Measurements from ENCODE around the gene ODF2. TPM values are rescaled to one million over a fixed set of nuclear protein-coding genes. Genes with fewer than 3 reads are reported as not detected.

ODF2 gene
- total RNA-seq, 1 experiment from 2014 or later, result 46.8 TPM

DNA sequence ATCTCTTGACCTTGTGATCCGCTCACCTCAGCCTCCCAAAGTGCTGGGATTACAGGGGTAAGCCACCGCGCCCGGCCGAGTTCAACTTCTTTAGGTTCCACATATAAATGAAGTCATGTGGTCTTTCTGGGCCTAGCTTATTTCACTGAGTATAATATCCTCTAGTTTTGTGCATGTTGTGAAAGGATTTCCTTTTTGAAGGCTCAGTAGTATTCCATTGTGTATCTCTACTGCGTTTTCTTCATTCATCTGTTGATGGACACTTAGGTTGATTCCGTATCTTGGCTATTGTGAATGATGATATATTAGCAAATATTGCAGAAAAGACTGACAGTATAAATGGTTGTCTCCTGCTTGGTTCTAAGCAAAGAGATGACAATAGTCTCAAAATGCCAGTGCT is 20.1 kb downstream of the ODF2 start:
- no peak overlapping the region for H3K27ac ChIP-seq (ENCODE audit: low read depth, low read length)
- H3K27me3 ChIP-seq (ENCODE audit: insufficient read depth, low read length), result no peaks in the 10 kb centered on the region
- no peak overlapping the region for H2AFZ ChIP-seq (ENCODE audit: low read depth, low read length, poor library complexity, severe bottlenecking)
- TF ChIP-seq ELF1 (IDR thresholded peaks at IDR 0.05; ENCODE audit: borderline replicate concordance, low read depth) (no peak), RAD21 (IDR thresholded peaks at IDR 0.05; ENCODE audit: low read depth) (no peak)
- RAD21 ChIA-PET (ENCODE audit: low non-redundant PET in 1 of 2, low total read pairs in 2 of 2, uncharacterized antibody in 2 of 2, unreplicated experiment in 2 of 2), result no interaction called here
- ATAC-seq (no peak), DNase-seq (ENCODE audit: low read depth, low spot score) (no peak)
- POLR2A ChIA-PET, result no interaction called here
- no peaks in the 10 kb centered on the region for H3K79me2 ChIP-seq (ENCODE audit: insufficient read depth, low read length)
- no peak overlapping the region for H3K9ac ChIP-seq (ENCODE audit: low read length)
- no peaks in the 10 kb centered on the region for H3K4me1 ChIP-seq (ENCODE audit: control insufficient read depth in 1 of 2, insufficient read depth in 2 of 2, low read length in 2 of 2)
- no peaks in the 10 kb centered on the region for H4K20me1 ChIP-seq (ENCODE audit: insufficient read depth)
- H3K9me3 ChIP-seq (ENCODE audit: control insufficient read depth in 1 of 2, insufficient read depth in 1 of 2, low read depth in 1 of 2, low read length in 2 of 2), result no peaks in the 10 kb centered on the region
- H3K4me3 ChIP-seq (replicated peaks in 1 of 2; ENCODE audit: low read depth in 1 of 2, low read length in 2 of 2), result no peak overlapping the region
- H3K9me2 ChIP-seq (ENCODE audit: insufficient read depth), result no peaks in the 10 kb centered on the region
- H3K4me2 ChIP-seq (ENCODE audit: low read length), result no peak overlapping the region
- peaks cover 22 to 23% of the 10 kb centered on the region in 2 experiments for H3K36me3 ChIP-seq (ENCODE audit: control insufficient read depth in 1 of 2, insufficient read depth in 2 of 2, low read length in 2 of 2)
- CTCF ChIA-PET, result no interaction called here
- BruUV-seq (replicated peaks), result no TSS peak
- intact Hi-C loops (cut with micrococcal nuclease), result no loop called here

GRCh38 chr9:128479262-128479661 is 23.5 kb downstream of the ODF2 start:
- POLR2A ChIA-PET, result no interaction called here
- TF ChIP-seq POLR2A (IDR thresholded peaks at IDR 0.05; ENCODE audit: borderline replicate concordance, extremely low read depth, insufficient read depth, insufficient read length), result no peak
- TF ChIP-seq YY1 (IDR thresholded peaks at IDR 0.05; ENCODE audit: extremely low read depth, insufficient replicate concordance, low read depth, low read length), result no peak
- TF ChIP-seq EZH2 (IDR thresholded peaks at IDR 0.05), result no peak
- no peak for TF ChIP-seq JUND (IDR thresholded peaks at IDR 0.05)
- TF ChIP-seq SP1 (IDR thresholded peaks at IDR 0.05; ENCODE audit: low read depth), result no peak
- TF ChIP-seq, protein P1, sequence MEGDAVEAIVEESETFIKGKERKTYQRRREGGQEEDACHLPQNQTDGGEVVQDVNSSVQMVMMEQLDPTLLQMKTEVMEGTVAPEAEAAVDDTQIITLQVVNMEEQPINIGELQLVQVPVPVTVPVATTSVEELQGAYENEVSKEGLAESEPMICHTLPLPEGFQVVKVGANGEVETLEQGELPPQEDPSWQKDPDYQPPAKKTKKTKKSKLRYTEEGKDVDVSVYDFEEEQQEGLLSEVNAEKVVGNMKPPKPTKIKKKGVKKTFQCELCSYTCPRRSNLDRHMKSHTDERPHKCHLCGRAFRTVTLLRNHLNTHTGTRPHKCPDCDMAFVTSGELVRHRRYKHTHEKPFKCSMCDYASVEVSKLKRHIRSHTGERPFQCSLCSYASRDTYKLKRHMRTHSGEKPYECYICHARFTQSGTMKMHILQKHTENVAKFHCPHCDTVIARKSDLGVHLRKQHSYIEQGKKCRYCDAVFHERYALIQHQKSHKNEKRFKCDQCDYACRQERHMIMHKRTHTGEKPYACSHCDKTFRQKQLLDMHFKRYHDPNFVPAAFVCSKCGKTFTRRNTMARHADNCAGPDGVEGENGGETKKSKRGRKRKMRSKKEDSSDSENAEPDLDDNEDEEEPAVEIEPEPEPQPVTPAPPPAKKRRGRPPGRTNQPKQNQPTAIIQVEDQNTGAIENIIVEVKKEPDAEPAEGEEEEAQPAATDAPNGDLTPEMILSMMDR (IDR thresholded peaks at IDR 0.05 in 2 of 3, conservative IDR thresholded peaks at IDR 0.05 in 1 of 3; ENCODE audit: borderline replicate concordance in 1 of 3, insufficient read depth in 1 of 3, low read depth in 2 of 3, low read length in 2 of 3), result no peak
- no peak for TF ChIP-seq ZFX (IDR thresholded peaks at IDR 0.05)
- TF ChIP-seq EGR1 (IDR thresholded peaks at IDR 0.05; ENCODE audit: low read depth), result no peak
- no peak for TF ChIP-seq REST (IDR thresholded peaks at IDR 0.05; ENCODE audit: low read depth)
- TF ChIP-seq SRF (IDR thresholded peaks at IDR 0.05; ENCODE audit: low read depth), result no peak
- TF ChIP-seq POLR2AphosphoS5 (IDR thresholded peaks at IDR 0.05; ENCODE audit: low read depth, low read length), result no peak
- no peak for TF ChIP-seq SIN3A (IDR thresholded peaks at IDR 0.05; ENCODE audit: low read depth)
- TF ChIP-seq EZH2phosphoT487 (IDR thresholded peaks at IDR 0.05; ENCODE audit: borderline replicate concordance), result no peak
- no peak for TF ChIP-seq ZNF274 (IDR thresholded peaks at IDR 0.05; ENCODE audit: low read depth, low read length)

More at GRCh38 chr9:128479262-128479661, 23.5 kb downstream of the ODF2 start:
- no peak overlapping the region for H3K9ac ChIP-seq (ENCODE audit: low read length)
- no peaks in the 10 kb centered on the region for H3K27me3 ChIP-seq (ENCODE audit: insufficient read depth, low read length)
- DNase-seq (ENCODE audit: low read depth, low spot score) (no peak), ATAC-seq (no peak)
- H3K4me2 ChIP-seq (ENCODE audit: low read length), result no peak overlapping the region
- RAD21 ChIA-PET (ENCODE audit: low non-redundant PET in 1 of 2, low total read pairs in 2 of 2, uncharacterized antibody in 2 of 2, unreplicated experiment in 2 of 2), result no interaction called here
- H2AFZ ChIP-seq (ENCODE audit: low read depth, low read length, poor library complexity, severe bottlenecking), result no peak overlapping the region
- no peaks in the 10 kb centered on the region for H3K79me2 ChIP-seq (ENCODE audit: insufficient read depth, low read length)
- no TSS peak for BruUV-seq (replicated peaks)
- intact Hi-C loops (cut with micrococcal nuclease), result no loop called here
- H3K36me3 ChIP-seq (ENCODE audit: control insufficient read depth in 1 of 2, insufficient read depth in 2 of 2, low read length in 2 of 2), result peaks cover 33 to 34% of the 10 kb centered on the region in 2 experiments
- CTCF ChIA-PET, result no interaction called here
- H4K20me1 ChIP-seq (ENCODE audit: insufficient read depth), result no peaks in the 10 kb centered on the region
- H3K9me2 ChIP-seq (ENCODE audit: insufficient read depth), result no peaks in the 10 kb centered on the region
- H3K4me1 ChIP-seq (ENCODE audit: control insufficient read depth in 1 of 2, insufficient read depth in 2 of 2, low read length in 2 of 2), result no peaks in the 10 kb centered on the region
- no peak overlapping the region for H3K4me3 ChIP-seq (replicated peaks in 1 of 2; ENCODE audit: low read depth in 1 of 2, low read length in 2 of 2)
- H3K27ac ChIP-seq (ENCODE audit: low read depth, low read length), result no peak overlapping the region
- H3K9me3 ChIP-seq (ENCODE audit: control insufficient read depth in 1 of 2, insufficient read depth in 1 of 2, low read depth in 1 of 2, low read length in 2 of 2), result no peaks in the 10 kb centered on the region
